BLaER1 treated with 17β-estradiol and CSF1 and Interleukin-3, amounts not matched to agents 10 nM and 100 nM (cell line): Measurements from ENCODE around the gene FASN.
"Not testable (repeated sequence)": the region's sequence is repeated elsewhere in the genome, so short reads cannot be mapped to it uniquely, and the experiment has no call there.

Source experiments
- H3K27ac ChIP-seq, 11 experiments: shearing (Covaris generic); formaldehyde crosslinking; 2 replicates each; pipeline ENCODE4 v1.8.1; 2022
- H3K27me3 ChIP-seq, 11 experiments: shearing (Covaris generic); formaldehyde crosslinking; 2 replicates each; pipeline ENCODE4 v1.8.1; 2022
- H3K36me3 ChIP-seq, 11 experiments: shearing (Covaris generic); formaldehyde crosslinking; 2 replicates each; pipeline ENCODE4 v1.8.1; 2022
- H3K4me1 ChIP-seq, 10 experiments: shearing (Covaris generic); formaldehyde crosslinking; 2 replicates each; pipeline ENCODE4 v1.8.1; 2022
- H3K4me2 ChIP-seq, 11 experiments: shearing (Covaris generic); formaldehyde crosslinking; 2 replicates each; pipeline ENCODE4 v1.8.1; 2022
- H3K4me3 ChIP-seq, 10 experiments: shearing (Covaris generic); formaldehyde crosslinking; 2 replicates each; pipeline ENCODE4 v1.8.1; 2022
- H3K9ac ChIP-seq, 11 experiments: shearing (Covaris generic); formaldehyde crosslinking; 2 replicates each; pipeline ENCODE4 v1.8.1; 2022
- H3K9me3 ChIP-seq, 11 experiments: shearing (Covaris generic); formaldehyde crosslinking; replicated peaks in 1 of 11; 2 replicates each; pipeline ENCODE4 v1.8.1; 2022
- H4K20me1 ChIP-seq, 11 experiments: shearing (Covaris generic); formaldehyde crosslinking; 2 replicates each; pipeline ENCODE4 v1.8.1; 2022
- Cebpa-rat ChIP-seq, 11 experiments: shearing (Covaris generic); IDR thresholded peaks; 2 replicates each; pipeline ENCODE4 v1.8.1; 2022

FASN gene

GRCh38 chr17:82045936-82046484, 52.0 kb downstream of the FASN start:
- Histone ChIP-seq H3K9me3 (no peaks in the 10 kb centered on the region), H3K4me3 (no peak overlapping the region), H3K4me1 (peaks cover 9 to 25% (median 12%) of the 10 kb centered on the region in 10 experiments), H3K9ac (peak overlapping the region in 1 of 11 experiments; percentile 19; a peak in 1 of 22 replicates), H3K27me3 (no peaks in the 10 kb centered on the region), H4K20me1 (peaks cover 0 to 9% (median 0%) of the 10 kb centered on the region in 11 experiments; a peak in 2 of 22 replicates), H3K4me2 (no peak overlapping the region), H3K27ac (no peak overlapping the region), H3K36me3 (peaks cover 5 to 42% (median 31%) of the 10 kb centered on the region in 11 experiments; a peak in 16 of 22 replicates)
- no peak for TF ChIP-seq Cebpa-rat (IDR thresholded peaks at IDR 0.05)

GRCh38 chr17:82043507-82043906, 54.5 kb downstream of the FASN start:
- no peak overlapping the region for H3K27ac ChIP-seq
- H4K20me1 ChIP-seq, result peaks cover 0 to 3% (median 0%) of the 10 kb centered on the region in 11 experiments; a peak in 1 of 22 replicates
- H3K4me1 ChIP-seq, result peaks cover 0 to 20% (median 0%) of the 10 kb centered on the region in 10 experiments; a peak in 8 of 20 replicates
- H3K9ac ChIP-seq, result no peak overlapping the region
- H3K4me2 ChIP-seq, result no peak overlapping the region
- H3K4me3 ChIP-seq, result no peak overlapping the region
- peaks cover 5 to 23% (median 18%) of the 10 kb centered on the region in 11 experiments; a peak in 16 of 22 replicates for H3K36me3 ChIP-seq
- no peaks in the 10 kb centered on the region for H3K9me3 ChIP-seq
- TF ChIP-seq Cebpa-rat (IDR thresholded peaks at IDR 0.05), result no peak
- H3K27me3 ChIP-seq, result no peaks in the 10 kb centered on the region

- Histone ChIP-seq H3K27ac (no peak overlapping the region), H4K20me1 (peaks cover 0 to 3% (median 0%) of the 10 kb centered on the region in 11 experiments; a peak in 1 of 22 replicates), H3K27me3 (no peaks in the 10 kb centered on the region), H3K4me3 (no peak overlapping the region), H3K4me2 (no peak overlapping the region), H3K36me3 (peaks cover 0 to 15% (median 11%) of the 10 kb centered on the region in 11 experiments; a peak in 13 of 22 replicates), H3K4me1 (peaks cover 4 to 26% (median 6%) of the 10 kb centered on the region in 10 experiments; a peak in 18 of 20 replicates), H3K9me3 (no peaks in the 10 kb centered on the region), H3K9ac (no peak overlapping the region)
- TF ChIP-seq Cebpa-rat (IDR thresholded peaks at IDR 0.05), result no peak
Observed at GRCh38 chr17:82042649-82043048, 55.4 kb downstream of the FASN start.

- no peaks in the 10 kb centered on the region for H3K27me3 ChIP-seq
- peaks cover 11 to 33% (median 14%) of the 10 kb centered on the region in 10 experiments for H3K4me1 ChIP-seq
- H4K20me1 ChIP-seq, result peaks cover 0 to 8% (median 6%) of the 10 kb centered on the region in 11 experiments; a peak in 12 of 22 replicates
- H3K4me2 ChIP-seq, result peak overlapping the region in 3 of 11 experiments; percentile 13 to 29 (median 20); a peak in 4 of 22 replicates
- H3K9me3 ChIP-seq, result no peaks in the 10 kb centered on the region
- H3K9ac ChIP-seq, result no peak overlapping the region
- peaks cover 0 to 2% (median 0%) of the 10 kb centered on the region in 11 experiments; a peak in 1 of 22 replicates for H3K36me3 ChIP-seq
- no peak overlapping the region for H3K27ac ChIP-seq
- TF ChIP-seq Cebpa-rat (IDR thresholded peaks at IDR 0.05), result no peak
- no peak overlapping the region for H3K4me3 ChIP-seq
Observed at GRCh38 chr17:82041144-82041814, 56.8 kb downstream of the FASN start.

- peaks cover 0 to 23% (median 20%) of the 10 kb centered on the region in 11 experiments; a peak in 15 of 22 replicates for H4K20me1 ChIP-seq
- H3K4me2 ChIP-seq, result peak overlapping the region in 1 of 11 experiments; percentile 55; a peak in 2 of 22 replicates
- no peak overlapping the region for H3K27ac ChIP-seq
- TF ChIP-seq Cebpa-rat (IDR thresholded peaks at IDR 0.05), result no peak
- H3K36me3 ChIP-seq, result 0 out of 22 replicates have a peak, but pooled peaks cover 0 to 7% (median 0%) of the 10 kb centered on the region in 11 experiments
- H3K9ac ChIP-seq, result no peak overlapping the region
- no peak overlapping the region for H3K4me3 ChIP-seq
- H3K9me3 ChIP-seq, result no peaks in the 10 kb centered on the region
- peaks cover 20 to 48% (median 27%) of the 10 kb centered on the region in 10 experiments for H3K4me1 ChIP-seq
- H3K27me3 ChIP-seq, result no peaks in the 10 kb centered on the region
Observed at GRCh38 chr17:82039695-82040299, 58.2 kb downstream of the FASN start.

- not testable (repeated sequence) for H3K27ac ChIP-seq, H3K27me3 ChIP-seq, H3K9ac ChIP-seq, H3K9me3 ChIP-seq, H3K4me3 ChIP-seq, H3K36me3 ChIP-seq
- peaks cover 0 to 29% (median 20%) of the 10 kb centered on the region in 11 experiments; a peak in 15 of 22 replicates for H4K20me1 ChIP-seq
- peak overlapping the region in 4 of 11 experiments; percentile 4 to 100 (median 76); a peak in 4 of 22 replicates for H3K4me2 ChIP-seq
- H3K4me1 ChIP-seq, result peaks cover 22 to 51% (median 31%) of the 10 kb centered on the region in 10 experiments
Observed at GRCh38 chr17:82038796-82039409, 59.1 kb downstream of the FASN start.

- peak overlapping the region; percentile 84 to 100 (median 99) for H3K4me2 ChIP-seq
- peaks cover 28 to 51% (median 38%) of the 10 kb centered on the region in 10 experiments for H3K4me1 ChIP-seq
- peak overlapping the region in 9 of 10 experiments; percentile 59 to 79 (median 73); a peak in 16 of 20 replicates for H3K4me3 ChIP-seq
- H3K27ac ChIP-seq, result peak overlapping the region in 1 of 11 experiments; percentile 46; a peak in 1 of 22 replicates
- no peaks in the 10 kb centered on the region for H3K9me3 ChIP-seq
- TF ChIP-seq Cebpa-rat (IDR thresholded peaks at IDR 0.05), result no peak
- H3K36me3 ChIP-seq, result peaks cover 0 to 7% (median 0%) of the 10 kb centered on the region in 11 experiments; a peak in 1 of 22 replicates
- H4K20me1 ChIP-seq, result peaks cover 0 to 37% (median 20%) of the 10 kb centered on the region in 11 experiments; a peak in 16 of 22 replicates
- H3K27me3 ChIP-seq, result peaks cover 0 to 9% (median 8%) of the 10 kb centered on the region in 11 experiments; a peak in 15 of 22 replicates
- H3K9ac ChIP-seq, result peak overlapping the region in 7 of 11 experiments; percentile 22 to 86 (median 51); a peak in 7 of 22 replicates
Observed at GRCh38 chr17:82037889-82038195, 60.2 kb downstream of the FASN start.

- peaks cover 0 to 7% (median 0%) of the 10 kb centered on the region in 11 experiments; a peak in 1 of 22 replicates for H3K36me3 ChIP-seq
- H3K9me3 ChIP-seq, result no peaks in the 10 kb centered on the region
- peak within 1 kb of the TSS; percentile 90 to 100 (median 99) for H3K4me2 ChIP-seq
- H4K20me1 ChIP-seq, result peaks cover 0 to 42% (median 20%) of the 10 kb centered on the region in 11 experiments; a peak in 16 of 22 replicates
- TF ChIP-seq Cebpa-rat (IDR thresholded peaks at IDR 0.05), result no peak
- peak within 1 kb of the TSS; percentile 52 to 85 (median 78); a peak in 21 of 22 replicates for H3K27ac ChIP-seq
- H3K9ac ChIP-seq, result peak within 1 kb of the TSS; percentile 78 to 88 (median 83)
- peaks cover 34 to 55% (median 44%) of the 10 kb centered on the region in 10 experiments for H3K4me1 ChIP-seq
- peaks cover 0 to 15% (median 13%) of the 10 kb centered on the region in 11 experiments; a peak in 18 of 22 replicates for H3K27me3 ChIP-seq
- H3K4me3 ChIP-seq, result peak within 1 kb of the TSS; percentile 59 to 79 (median 73)
Observed at GRCh38 chr17:82037092-82037888, 60.7 kb downstream of the FASN start, which contains the start of gene DCXR. DCXR (minus strand) TSS chr17:82037697; CDS start chr17:82037682, 15 bp downstream.
